ENCODE data around the gene ADGRV1. TPM values are rescaled to one million over a fixed set of nuclear protein-coding genes. Genes with fewer than 3 reads are reported as not detected.

The ADGRV1 gene
- polyA plus RNA-seq, 1 of the 3 experiments (the other 2 are of a cell fraction), result 0.23 TPM

GRCh38 chr5:91048073-91048472 lies 489.5 kb downstream of the ADGRV1 start:
- no peak overlapping the region for H3K4me3 ChIP-seq (ENCODE audit: low read depth in 2 of 2, low read length in 1 of 2)
- POLR2A ChIA-PET, result no interaction called here
- no peak overlapping the region for H3K27ac ChIP-seq (ENCODE audit: low read depth in 2 of 2, low read length in 1 of 2)
- no peaks in the 10 kb centered on the region for H4K20me1 ChIP-seq (ENCODE audit: insufficient read depth)
- H3K9me2 ChIP-seq, result no peaks in the 10 kb centered on the region
- H3K9ac ChIP-seq, result no peak overlapping the region
- H3K4me1 ChIP-seq (ENCODE audit: control insufficient read depth in 1 of 2, insufficient read depth in 2 of 2, low read depth in 1 of 2, low read length in 1 of 2), result peaks cover 0 to 5% of the 10 kb centered on the region in 2 experiments; a peak in 2 of 4 replicates
- H3K36me3 ChIP-seq (replicated peaks in 1 of 2; ENCODE audit: control insufficient read depth in 1 of 2, insufficient read depth in 2 of 2, low read length in 1 of 2), result no peaks in the 10 kb centered on the region
- no peak for DNase-seq
- H3K27me3 ChIP-seq (ENCODE audit: insufficient read depth), result no peaks in the 10 kb centered on the region
- H3K9me3 ChIP-seq, result no peaks in the 10 kb centered on the region
- TF ChIP-seq GATA2 (CRISPR knock-in tag; IDR thresholded peaks at IDR 0.05) (no peak), FOSL2 (IDR thresholded peaks at IDR 0.05; ENCODE audit: borderline replicate concordance, low read depth) (no peak), CTCF (IDR thresholded peaks at IDR 0.05) (no peak), JUND (IDR thresholded peaks at IDR 0.05) (no peak), SIN3A (IDR thresholded peaks at IDR 0.05; ENCODE audit: borderline replicate concordance, low read depth, low read length) (no peak), RCOR1 (IDR thresholded peaks at IDR 0.05; ENCODE audit: low read length) (no peak), TEAD4 (IDR thresholded peaks at IDR 0.05; ENCODE audit: borderline replicate concordance, insufficient read depth) (no peak), MEF2A (IDR thresholded peaks at IDR 0.05; ENCODE audit: borderline replicate concordance, low read depth) (no peak), USF1 (IDR thresholded peaks at IDR 0.05; ENCODE audit: borderline replicate concordance, low read depth) (no peak), ZBTB33 (IDR thresholded peaks at IDR 0.05; ENCODE audit: borderline replicate concordance, low read depth) (no peak), FOXJ3 (CRISPR knock-in tag; IDR thresholded peaks at IDR 0.05) (no peak), EP300 (IDR thresholded peaks at IDR 0.05; ENCODE audit: borderline replicate concordance in 1 of 2, low read depth in 1 of 2, low read length in 1 of 2) (no peak), MXI1 (IDR thresholded peaks at IDR 0.05; ENCODE audit: low read depth, low read length) (no peak), CHD2 (IDR thresholded peaks at IDR 0.05; ENCODE audit: low read length, partially characterized antibody) (no peak), SMC3 (IDR thresholded peaks at IDR 0.05; ENCODE audit: low read depth, low read length) (no peak)
- no peak overlapping the region for H3K4me2 ChIP-seq
- CTCF ChIA-PET, result interaction anchor here (0.9 kb wide), 1 partner anchor 11 kb away, joined by 3 read pairs; no protein-coding TSS in a partner anchor
- no peaks in the 10 kb centered on the region for H3F3A ChIP-seq (replicated peaks; ENCODE audit: insufficient read depth)
- H3K79me2 ChIP-seq (ENCODE audit: insufficient read depth), result no peaks in the 10 kb centered on the region
- no peak overlapping the region for H2AFZ ChIP-seq (ENCODE audit: low read depth)

All from SK-N-SH (cell line).